CD4-positive, alpha-beta T cell treated with Interleukin-10 for 1 hour (primary cell): ENCODE results near the gene ASTE1.

ENCODE experiments used
- DNase-seq: peaks from one replicate; pipeline ENCODE4 v3.0.0-alpha.2; 2020

The ASTE1 gene

GRCh38 chr3:131026321-131027151, at the start of gene ASTE1, which contains the start of gene NEK11:
ASTE1 (minus strand) TSS chr3:131026825; CDS start chr3:131025306, 1,519 bp downstream.
NEK11 (plus strand) TSS chr3:131026877; CDS start chr3:131029709, 2,832 bp downstream.
- DNase-seq = peak; percentile 94

DNA sequence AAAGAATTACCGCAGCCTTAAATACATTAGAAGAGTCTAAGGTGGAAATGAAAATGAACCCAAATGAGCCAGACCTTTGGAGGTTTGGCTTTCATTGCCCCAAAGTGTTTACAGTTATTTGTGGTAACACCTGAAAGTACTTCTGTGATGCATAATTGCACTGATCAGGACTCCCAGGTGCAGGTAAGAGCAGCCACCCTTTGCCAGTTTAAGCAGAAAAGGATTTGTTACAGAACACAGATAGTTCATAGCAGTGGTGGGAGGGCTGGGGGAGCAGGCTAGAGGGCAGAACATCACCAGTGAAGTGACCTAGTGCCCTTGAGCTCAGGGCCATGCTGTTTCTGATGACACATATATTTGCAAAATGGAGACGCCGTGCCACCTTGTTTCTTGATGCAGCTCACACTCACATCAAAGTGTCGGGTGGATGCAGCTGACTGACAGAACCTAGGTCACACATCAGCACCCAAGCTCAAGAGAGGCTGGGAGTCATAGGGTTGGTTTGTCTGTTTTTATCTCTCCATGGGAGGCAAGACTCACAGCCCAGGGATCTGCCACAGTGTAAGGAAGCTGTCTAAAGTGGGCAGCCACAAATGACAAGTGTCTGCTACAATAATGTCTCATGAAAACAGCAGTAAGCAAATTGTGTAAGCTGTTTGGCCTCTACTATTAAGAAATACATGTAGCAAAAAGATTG, 49.2 kb upstream of the ASTE1 start:
- no peak for DNase-seq

DNA sequence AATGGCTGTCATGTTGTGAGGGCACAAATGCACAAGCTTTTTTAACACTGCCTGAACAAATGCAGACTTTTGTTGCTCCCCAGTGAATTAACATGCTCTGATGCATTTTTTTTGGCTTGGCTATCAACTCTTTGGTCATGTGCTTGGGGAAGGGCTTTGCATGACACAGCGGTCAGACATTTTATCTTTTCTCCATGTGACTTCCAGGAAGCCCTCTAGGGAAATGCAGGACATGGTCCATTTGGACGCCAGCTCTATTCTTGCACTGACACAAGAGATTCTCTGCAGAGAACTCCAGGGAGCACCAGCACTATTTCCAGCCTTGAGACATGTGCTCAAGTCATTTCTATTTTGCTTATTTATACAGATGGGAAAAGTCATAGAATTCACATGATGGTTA, 46.2 kb upstream of the ASTE1 start:
- DNase-seq = no peak

DNA sequence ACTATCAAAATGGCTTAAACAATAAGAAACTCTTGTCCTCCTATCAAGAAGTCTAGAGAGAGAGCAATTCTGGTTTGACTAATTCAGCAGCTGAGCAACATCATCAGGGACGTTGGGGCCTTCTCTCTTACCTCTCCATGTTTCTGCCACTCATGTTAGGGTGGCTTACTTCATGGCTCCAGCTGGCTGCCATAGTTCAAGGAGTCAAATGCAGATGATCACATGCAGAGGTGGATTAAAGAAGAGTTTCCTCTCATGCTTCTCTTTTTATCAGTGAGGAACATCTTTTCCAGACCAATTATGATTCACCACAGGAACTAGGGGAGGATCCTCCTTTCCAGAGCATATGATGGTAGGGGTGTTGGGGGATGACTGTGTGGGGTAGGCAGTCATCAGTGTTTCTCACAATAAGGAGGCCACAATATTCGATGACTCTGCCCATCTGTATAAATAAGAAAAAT, 45.5 kb upstream of the ASTE1 start:
- no peak for DNase-seq

DNA sequence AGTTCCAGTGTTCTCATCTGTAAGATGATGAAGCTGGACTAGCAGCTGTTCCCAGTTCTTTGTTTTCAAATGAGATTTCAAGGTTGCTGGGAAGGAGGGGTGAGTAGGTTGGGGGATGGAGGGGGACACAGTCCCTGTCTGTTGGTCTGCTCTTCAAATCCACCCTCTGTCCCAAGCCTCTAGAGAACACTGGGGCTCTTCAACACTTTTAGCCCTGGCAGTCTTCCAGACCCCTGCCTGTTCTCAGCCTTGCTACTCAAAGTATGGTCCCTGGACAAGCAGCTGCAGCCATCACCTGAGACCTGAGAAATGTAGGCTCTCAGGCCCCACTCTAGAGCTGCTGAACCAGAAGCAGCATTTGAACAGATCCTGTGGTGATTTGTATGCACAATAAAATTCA, 41.4 kb upstream of the ASTE1 start:
- no peak for DNase-seq

GRCh38 chr3:131053043-131053859, 26.6 kb upstream of the ASTE1 start:
- no peak for DNase-seq

DNA sequence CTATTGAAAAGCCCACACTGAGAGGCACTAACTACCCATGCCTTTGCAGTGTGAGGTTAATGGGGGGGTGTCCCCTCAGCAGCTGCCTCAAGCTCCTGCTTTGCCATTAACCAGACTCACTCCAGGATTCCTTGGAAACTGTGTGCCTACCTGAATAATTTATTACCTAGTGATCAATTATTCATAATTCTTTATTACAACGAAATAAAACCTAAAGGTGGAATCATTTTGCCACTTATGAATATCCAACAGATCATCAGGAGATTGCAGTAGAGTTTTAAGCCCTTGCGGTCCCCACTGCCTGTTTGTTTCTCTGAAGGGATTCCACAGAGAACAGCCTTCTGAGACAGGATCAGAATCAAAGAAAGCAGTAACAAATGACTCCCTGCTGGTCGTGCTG, 23.4 kb upstream of the ASTE1 start:
- DNase-seq = no peak

- no peak for DNase-seq
These were observed 21.4 kb upstream of the ASTE1 start for GRCh38 chr3:131048030-131048429.

- DNase-seq = no peak
These were observed 21.0 kb upstream of the ASTE1 start for GRCh38 chr3:131047582-131047981.

DNA sequence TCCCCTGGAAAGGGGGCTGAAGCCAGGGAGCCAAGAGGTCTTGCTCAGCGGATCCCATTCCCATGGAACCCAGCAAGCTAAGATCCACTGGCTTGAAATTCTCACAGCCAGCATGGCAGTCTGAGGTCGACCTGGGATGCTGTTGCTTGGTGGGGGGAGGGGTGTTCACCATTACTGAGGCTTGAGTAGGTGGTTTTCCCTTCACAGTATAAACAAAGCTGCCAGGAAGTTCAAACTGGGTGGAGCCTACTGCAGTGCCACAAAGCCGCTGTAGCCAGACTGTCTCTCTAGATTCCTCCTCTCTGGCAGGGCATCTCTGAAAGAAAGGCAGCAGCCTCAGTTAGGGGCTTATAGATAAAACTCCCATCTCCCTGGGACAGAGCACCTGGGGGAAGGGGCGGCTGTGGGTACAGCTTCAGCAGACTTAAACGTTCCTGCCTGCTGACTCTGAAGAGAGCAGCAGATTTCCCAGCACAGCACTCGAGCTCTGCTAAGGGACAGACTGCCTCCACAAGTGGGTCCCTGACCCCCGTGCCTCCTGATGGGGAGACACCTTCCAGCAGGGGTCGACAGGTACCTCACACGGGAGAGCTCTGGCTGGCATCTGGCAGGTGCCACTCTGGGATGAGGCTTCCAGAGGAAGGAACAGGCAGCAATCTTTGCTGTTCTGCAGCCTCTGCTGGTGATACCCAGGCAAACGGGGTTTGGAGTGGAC, 15.8 kb upstream of the ASTE1 start:
- DNase-seq = peak; percentile 72

DNA sequence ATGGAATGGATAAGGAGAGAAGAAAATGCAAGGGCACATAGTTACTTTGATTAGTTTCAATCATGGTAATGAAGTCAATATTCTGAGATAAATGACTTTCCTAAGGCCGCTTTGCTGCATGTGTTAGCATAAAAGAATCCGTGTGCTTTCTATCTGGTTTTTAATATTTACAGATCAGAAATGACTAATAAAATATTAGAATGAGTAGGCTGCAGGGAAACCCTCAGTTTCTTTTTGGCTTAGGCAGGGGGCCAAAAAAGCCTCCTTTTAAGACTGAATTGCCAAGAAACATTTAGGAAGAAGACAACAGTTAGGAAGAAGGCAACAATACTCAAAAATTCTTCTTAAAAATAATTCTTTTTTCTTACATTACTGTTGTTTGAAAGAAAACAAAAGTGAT, 11.7 kb upstream of the ASTE1 start:
- no peak for DNase-seq

GRCh38 chr3:131036986-131037385, 10.4 kb upstream of the ASTE1 start:
- no peak for DNase-seq

GRCh38 chr3:131036200-131036816, 9.7 kb upstream of the ASTE1 start:
- no peak for DNase-seq

- peak; percentile 77 for DNase-seq
These were observed 7.0 kb upstream of the ASTE1 start for GRCh38 chr3:131033480-131034080.

DNA sequence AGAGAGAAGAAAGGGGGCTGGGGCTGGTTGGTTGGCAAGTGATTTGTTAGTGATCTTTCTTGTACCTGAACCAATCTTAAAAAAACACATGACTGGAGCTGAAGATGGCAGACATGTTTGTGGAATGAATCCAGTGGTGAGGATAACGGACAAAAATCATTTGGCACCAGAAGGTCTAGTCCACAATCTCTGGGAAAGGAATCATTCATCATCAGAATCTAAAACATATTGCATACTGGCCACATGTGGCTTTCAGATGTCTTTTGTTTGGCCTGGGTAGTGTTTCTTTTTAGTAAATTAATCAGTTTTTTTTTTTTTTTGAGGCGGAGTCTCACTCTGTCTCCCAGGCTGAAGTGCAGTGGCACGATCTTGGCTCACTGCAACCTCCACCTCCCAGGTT, 5.0 kb upstream of the ASTE1 start:
- DNase-seq = no peak

DNA sequence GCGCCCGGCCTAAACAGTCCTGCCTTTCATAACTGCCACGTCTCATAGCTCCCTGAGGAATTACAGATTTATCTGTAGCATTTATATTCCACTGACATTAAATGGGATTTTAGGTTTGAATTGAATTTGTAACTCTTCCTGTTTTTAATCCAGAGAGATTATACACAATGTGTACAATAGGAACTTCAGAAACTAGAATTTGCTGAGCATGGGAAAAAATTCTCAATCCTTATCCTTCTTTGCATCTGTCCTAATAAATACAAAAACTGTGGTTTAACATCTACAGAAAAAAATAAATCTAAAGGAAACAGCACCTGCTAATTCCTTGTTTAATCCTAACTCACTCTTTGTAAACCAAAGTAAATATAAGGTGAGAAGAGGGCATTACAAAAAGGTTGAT, 2.2 kb upstream of the ASTE1 start:
- DNase-seq = no peak

DNA sequence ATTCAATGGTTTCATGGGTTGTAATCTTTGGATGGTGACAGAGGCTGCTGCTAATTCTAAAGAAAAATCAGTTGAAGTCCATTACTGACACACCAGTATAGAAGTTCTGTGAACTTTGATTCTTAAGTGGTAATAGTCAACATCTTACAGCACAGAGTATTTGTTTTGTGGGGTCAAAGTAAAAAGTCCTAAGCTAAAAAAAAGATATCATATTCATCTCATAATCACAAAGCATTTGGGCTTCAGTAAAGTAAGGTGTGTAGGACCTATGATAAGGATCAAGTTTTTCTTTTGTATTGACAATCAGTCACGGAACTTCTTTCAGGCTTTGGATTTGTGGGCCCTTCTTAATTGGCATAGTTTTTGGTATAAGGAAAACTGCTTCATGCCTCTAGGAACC, 1.1 kb downstream of the ASTE1 start:
- peak; percentile 4 for DNase-seq

GRCh38 chr3:131020122-131020693, 6.4 kb downstream of the ASTE1 start:
- DNase-seq = peak; percentile 3

DNA sequence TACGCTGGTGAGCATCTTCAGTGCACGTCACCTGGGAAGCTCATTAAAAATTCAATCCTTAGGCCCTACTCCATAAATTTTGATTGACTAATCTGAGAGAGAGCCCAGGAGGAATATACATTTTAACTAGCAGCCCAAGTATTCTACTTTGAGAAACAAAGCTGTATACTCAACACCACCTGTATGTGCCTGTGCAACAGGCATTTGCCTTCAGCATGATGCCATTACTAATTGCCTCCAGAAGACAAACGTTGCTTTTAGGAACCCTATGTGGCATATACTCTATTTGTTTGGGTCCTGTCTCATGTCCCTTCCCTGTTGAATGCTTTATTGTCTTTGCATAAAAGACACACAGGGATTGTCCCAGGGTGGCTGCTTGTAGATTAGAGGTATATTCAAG, 7.7 kb downstream of the ASTE1 start:
- no peak for DNase-seq

- DNase-seq = no peak
These were observed 16.9 kb downstream of the ASTE1 start for GRCh38 chr3:131009698-131010097.

GRCh38 chr3:131008326-131008725, 18.3 kb downstream of the ASTE1 start:
- no peak for DNase-seq
